Activated naive CD8-positive, alpha-beta T cell treated with anti-CD3 and anti-CD28 coated beads, Interleukin-2, amount 50 U/mL, for 24 hours (primary cell): ENCODE measurements around the gene PDE4C.

ENCODE experiments used
- ATAC-seq: fragments of 150-1000 bp; cut with Tn5 transposase; one replicate; pipeline ENCODE4 v1.10.0; 2021
- DNase-seq: peaks from one replicate; pipeline ENCODE4 v3.0.0; 2021
- H3K27ac Mint-ChIP-seq: one replicate; pipeline ENCODE4 v1.8.0; 2021; ENCODE audit warnings: mild to moderate bottlenecking, mixed read lengths
- H3K27me3 Mint-ChIP-seq: one replicate; pipeline ENCODE4 v1.8.0; 2021; ENCODE audit warnings: mixed read lengths
- H3K36me3 Mint-ChIP-seq: one replicate; pipeline ENCODE4 v1.8.0; 2021; ENCODE audit warnings: low read depth, mixed read lengths
- H3K4me1 Mint-ChIP-seq: one replicate; pipeline ENCODE4 v1.8.0; 2021; ENCODE audit warnings: mixed read lengths
- H3K4me3 Mint-ChIP-seq: one replicate; pipeline ENCODE4 v1.8.0; 2021; ENCODE audit warnings: mild to moderate bottlenecking, moderate library complexity, mixed read lengths
- H3K9me3 Mint-ChIP-seq: one replicate; pipeline ENCODE4 v1.8.0; 2021; ENCODE audit warnings: mixed read lengths

PDE4C gene

GRCh38 chr19:18225702-18226468 is at the start of gene PDE4C:
Gene PDE4C (minus strand): TSS chr19:18226438. CDS start chr19:18226415, 23 bp downstream.
- Mint-ChIP-seq H3K9me3 (no peaks in the 10 kb centered on the region), H3K36me3 (no peaks in the 10 kb centered on the region), H3K4me1 (peaks cover 31% of the 10 kb centered on the region), H3K27ac (no peak within 1 kb of the TSS), H3K27me3 (peaks cover 68% of the 10 kb centered on the region), H3K4me3 (peak within 1 kb of the TSS; percentile 71)
- no peak for ATAC-seq
- no peak for DNase-seq

GRCh38 chr19:18274781-18275356 is 48.6 kb upstream of the PDE4C start:
- DNase-seq = no peak
- Mint-ChIP-seq H3K36me3 (peaks cover 30% of the 10 kb centered on the region), H3K4me3 (no peak overlapping the region), H3K9me3 (no peaks in the 10 kb centered on the region), H3K4me1 (peaks cover 45% of the 10 kb centered on the region), H3K27ac (peak overlapping the region; percentile 72), H3K27me3 (peaks cover 4% of the 10 kb centered on the region)
- ATAC-seq = peak; percentile 27

GRCh38 chr19:18274219-18274780 is 48.1 kb upstream of the PDE4C start, which contains the start of gene IQCN:
Gene IQCN (minus strand): TSS chr19:18274452. CDS start chr19:18269478, 4,974 bp downstream.
- H3K9me3 Mint-ChIP-seq = no peaks in the 10 kb centered on the region
- H3K36me3 Mint-ChIP-seq = peaks cover 25% of the 10 kb centered on the region
- no peaks in the 10 kb centered on the region for H3K27me3 Mint-ChIP-seq
- peaks cover 40% of the 10 kb centered on the region for H3K4me1 Mint-ChIP-seq
- ATAC-seq = peak; percentile 80
- H3K4me3 Mint-ChIP-seq = no peak within 1 kb of the TSS
- peak; percentile 55 for DNase-seq
- peak within 1 kb of the TSS; percentile 72 for H3K27ac Mint-ChIP-seq

GRCh38 chr19:18273561-18274218 is 47.5 kb upstream of the PDE4C start:
- Mint-ChIP-seq H3K36me3 (peaks cover 19% of the 10 kb centered on the region), H3K4me3 (no peak overlapping the region), H3K27ac (peak overlapping the region; percentile 72), H3K9me3 (no peaks in the 10 kb centered on the region), H3K4me1 (peaks cover 35% of the 10 kb centered on the region), H3K27me3 (no peaks in the 10 kb centered on the region)
- ATAC-seq = no peak
- DNase-seq = no peak

- Mint-ChIP-seq H3K27me3 (no peaks in the 10 kb centered on the region), H3K9me3 (no peaks in the 10 kb centered on the region), H3K36me3 (peaks cover 3% of the 10 kb centered on the region), H3K4me1 (peaks cover 17% of the 10 kb centered on the region), H3K27ac (peak overlapping the region; percentile 39), H3K4me3 (no peak overlapping the region)
- ATAC-seq = no peak
- no peak for DNase-seq
Measured at GRCh38 chr19:18271433-18271841, 45.2 kb upstream of the PDE4C start.

- Mint-ChIP-seq H3K36me3 (no peaks in the 10 kb centered on the region), H3K9me3 (no peaks in the 10 kb centered on the region), H3K27ac (no peak overlapping the region), H3K4me3 (no peak overlapping the region), H3K4me1 (peaks cover 10% of the 10 kb centered on the region), H3K27me3 (no peaks in the 10 kb centered on the region)
- DNase-seq (no peak), ATAC-seq (no peak)
Measured at GRCh38 chr19:18270326-18270725, 44.1 kb upstream of the PDE4C start.

- DNase-seq (no peak), ATAC-seq (no peak)
- Mint-ChIP-seq H3K27ac (no peak overlapping the region), H3K4me3 (no peak overlapping the region), H3K27me3 (no peaks in the 10 kb centered on the region), H3K4me1 (no peaks in the 10 kb centered on the region), H3K36me3 (no peaks in the 10 kb centered on the region), H3K9me3 (no peaks in the 10 kb centered on the region)
Measured at GRCh38 chr19:18269070-18269723, 43.0 kb upstream of the PDE4C start.

- no peaks in the 10 kb centered on the region for H3K9me3 Mint-ChIP-seq
- H3K36me3 Mint-ChIP-seq = no peaks in the 10 kb centered on the region
- DNase-seq = no peak
- H3K27me3 Mint-ChIP-seq = no peaks in the 10 kb centered on the region
- no peak for ATAC-seq
- H3K4me3 Mint-ChIP-seq = no peak overlapping the region
- no peak overlapping the region for H3K27ac Mint-ChIP-seq
- no peaks in the 10 kb centered on the region for H3K4me1 Mint-ChIP-seq
Measured at GRCh38 chr19:18266771-18267686, 40.8 kb upstream of the PDE4C start.

- Mint-ChIP-seq H3K36me3 (no peaks in the 10 kb centered on the region), H3K9me3 (no peaks in the 10 kb centered on the region), H3K4me1 (no peaks in the 10 kb centered on the region), H3K27me3 (no peaks in the 10 kb centered on the region), H3K4me3 (no peak overlapping the region), H3K27ac (no peak overlapping the region)
- no peak for DNase-seq
- no peak for ATAC-seq
Measured at GRCh38 chr19:18265582-18265981, 39.3 kb upstream of the PDE4C start.

GRCh38 chr19:18264971-18265540 is 38.8 kb upstream of the PDE4C start:
- no peaks in the 10 kb centered on the region for H3K4me1 Mint-ChIP-seq
- H3K27me3 Mint-ChIP-seq = no peaks in the 10 kb centered on the region
- H3K4me3 Mint-ChIP-seq = no peak overlapping the region
- ATAC-seq (no peak), DNase-seq (no peak)
- no peak overlapping the region for H3K27ac Mint-ChIP-seq
- no peaks in the 10 kb centered on the region for H3K36me3 Mint-ChIP-seq
- H3K9me3 Mint-ChIP-seq = no peaks in the 10 kb centered on the region

GRCh38 chr19:18264137-18264854 is 38.1 kb upstream of the PDE4C start:
- Mint-ChIP-seq H3K9me3 (no peaks in the 10 kb centered on the region), H3K4me3 (no peak overlapping the region), H3K36me3 (no peaks in the 10 kb centered on the region), H3K27me3 (no peaks in the 10 kb centered on the region), H3K27ac (no peak overlapping the region), H3K4me1 (no peaks in the 10 kb centered on the region)
- DNase-seq = no peak
- no peak for ATAC-seq

GRCh38 chr19:18263324-18264136 is 37.3 kb upstream of the PDE4C start:
- no peak overlapping the region for H3K27ac Mint-ChIP-seq
- no peak for DNase-seq
- no peak for ATAC-seq
- H3K4me3 Mint-ChIP-seq = no peak overlapping the region
- no peaks in the 10 kb centered on the region for H3K27me3 Mint-ChIP-seq
- no peaks in the 10 kb centered on the region for H3K36me3 Mint-ChIP-seq
- H3K9me3 Mint-ChIP-seq = no peaks in the 10 kb centered on the region
- no peaks in the 10 kb centered on the region for H3K4me1 Mint-ChIP-seq
